ENCODE results near the gene SLC39A1. TPM values are rescaled to one million over a fixed set of nuclear protein-coding genes. Genes with fewer than 3 reads are reported as not detected.

Gene SLC39A1
- total and polyA plus RNA-seq, 2 of the 8 experiments (the other 6 are each of a cell fraction or from before 2014, with no cell fraction given) = 238 to 337 TPM

DNA sequence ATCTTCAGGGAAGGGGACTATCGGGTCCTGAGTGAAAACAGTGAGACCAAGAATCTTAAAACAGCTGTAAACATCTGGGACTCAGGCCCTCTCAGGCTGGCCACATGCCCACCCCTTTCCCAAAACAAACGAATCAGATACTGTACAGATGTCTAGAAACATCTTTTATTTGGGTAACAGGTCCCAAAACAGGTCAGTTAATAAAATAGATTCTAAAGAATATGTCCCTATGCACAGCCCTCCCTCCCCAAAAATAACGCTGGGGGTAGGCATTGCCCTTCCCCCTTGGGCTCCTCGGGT lies 4.4 kb downstream of the SLC39A1 start (continued):
- TF ChIP-seq SAP30 (IDR thresholded peaks at IDR 0.05; ENCODE audit: insufficient read depth, insufficient replicate concordance, low read length) = no peak
- TF ChIP-seq YY1 (IDR thresholded peaks at IDR 0.05; ENCODE audit: low read depth, low read length) = no peak
- TF ChIP-seq SUZ12 (IDR thresholded peaks at IDR 0.05; ENCODE audit: low read length) = no peak
- TF ChIP-seq ZNF274 (IDR thresholded peaks at IDR 0.05; ENCODE audit: borderline replicate concordance, extremely low read depth, low read length) = no peak
